Measurements from ENCODE around the gene YDJC. TPM values are rescaled to one million over a fixed set of nuclear protein-coding genes. Genes with fewer than 3 reads are reported as not detected.
A peak's percentile ranks its signal among the peaks of the same experiment; 100 is the strongest.

The YDJC gene
- total and polyA plus RNA-seq, 9 of the 15 experiments (the other 6 are each of a cell fraction or from before 2014, with no cell fraction given), result 13.5 to 871 (median 164) TPM

DNA sequence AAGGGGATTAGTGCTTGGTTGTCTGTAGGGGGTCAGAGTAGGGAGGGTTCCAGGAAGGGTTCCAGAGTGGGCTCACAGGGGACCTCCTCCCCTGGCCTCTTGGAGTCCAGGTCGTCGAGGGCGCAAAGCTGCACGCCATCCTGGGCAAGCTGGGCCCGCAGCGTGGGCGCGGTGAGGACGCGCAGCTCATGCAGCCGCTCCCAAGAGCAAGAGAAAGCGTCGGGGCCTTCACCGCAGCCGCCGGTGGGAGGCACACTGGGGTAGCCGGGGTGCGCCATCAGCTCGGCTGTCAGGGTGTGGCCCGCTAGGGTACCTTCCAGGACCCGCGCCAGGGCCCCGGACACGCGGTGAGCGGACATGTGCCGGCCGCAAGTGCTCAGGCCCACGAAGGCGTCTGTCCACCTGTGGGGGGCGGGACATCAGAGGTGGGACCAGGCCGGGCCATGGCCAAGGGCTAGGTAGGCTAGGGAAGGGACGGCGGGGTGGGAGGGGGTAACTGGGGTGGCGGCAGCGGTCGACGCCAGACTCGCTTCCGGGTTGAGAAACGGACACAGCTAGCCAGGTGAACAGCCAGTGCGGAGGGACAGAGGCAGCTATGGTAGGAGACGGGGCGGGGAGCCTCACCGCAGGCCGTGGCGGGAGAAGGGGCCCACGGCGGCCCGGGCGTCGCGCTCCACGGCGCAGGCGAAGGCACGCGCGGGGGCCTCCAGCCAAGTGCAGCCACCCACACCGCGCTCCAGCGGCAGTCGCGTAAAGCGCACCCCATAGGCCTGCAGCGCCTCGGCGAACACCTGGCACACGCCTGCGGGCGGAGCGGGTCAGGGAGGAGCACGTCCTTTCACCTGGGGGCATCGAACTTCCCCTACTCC lies 1.2 kb downstream of the YDJC start (continued):
- TF ChIP-seq, protein P1, sequence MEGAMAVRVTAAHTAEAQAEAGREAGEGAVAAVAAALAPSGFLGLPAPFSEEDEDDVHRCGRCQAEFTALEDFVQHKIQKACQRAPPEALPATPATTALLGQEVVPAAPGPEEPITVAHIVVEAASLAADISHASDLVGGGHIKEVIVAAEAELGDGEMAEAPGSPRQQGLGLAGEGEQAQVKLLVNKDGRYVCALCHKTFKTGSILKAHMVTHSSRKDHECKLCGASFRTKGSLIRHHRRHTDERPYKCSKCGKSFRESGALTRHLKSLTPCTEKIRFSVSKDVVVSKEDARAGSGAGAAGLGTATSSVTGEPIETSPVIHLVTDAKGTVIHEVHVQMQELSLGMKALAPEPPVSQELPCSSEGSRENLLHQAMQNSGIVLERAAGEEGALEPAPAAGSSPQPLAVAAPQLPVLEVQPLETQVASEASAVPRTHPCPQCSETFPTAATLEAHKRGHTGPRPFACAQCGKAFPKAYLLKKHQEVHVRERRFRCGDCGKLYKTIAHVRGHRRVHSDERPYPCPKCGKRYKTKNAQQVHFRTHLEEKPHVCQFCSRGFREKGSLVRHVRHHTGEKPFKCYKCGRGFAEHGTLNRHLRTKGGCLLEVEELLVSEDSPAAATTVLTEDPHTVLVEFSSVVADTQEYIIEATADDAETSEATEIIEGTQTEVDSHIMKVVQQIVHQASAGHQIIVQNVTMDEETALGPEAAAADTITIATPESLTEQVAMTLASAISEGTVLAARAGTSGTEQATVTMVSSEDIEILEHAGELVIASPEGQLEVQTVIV (CRISPR knock-in tag; IDR thresholded peaks at IDR 0.05; ENCODE audit: borderline replicate concordance), result no peak
- TF ChIP-seq ZNF586 (CRISPR knock-in tag; conservative IDR thresholded peaks at IDR 0.05), result no peak
- no peak for TF ChIP-seq MCM7 (IDR thresholded peaks at IDR 0.05)
- no peak for TF ChIP-seq RAD21 (CRISPR knock-in tag; conservative IDR thresholded peaks at IDR 0.05 in 1 of 2, IDR thresholded peaks at IDR 0.05 in 1 of 2)

DNA sequence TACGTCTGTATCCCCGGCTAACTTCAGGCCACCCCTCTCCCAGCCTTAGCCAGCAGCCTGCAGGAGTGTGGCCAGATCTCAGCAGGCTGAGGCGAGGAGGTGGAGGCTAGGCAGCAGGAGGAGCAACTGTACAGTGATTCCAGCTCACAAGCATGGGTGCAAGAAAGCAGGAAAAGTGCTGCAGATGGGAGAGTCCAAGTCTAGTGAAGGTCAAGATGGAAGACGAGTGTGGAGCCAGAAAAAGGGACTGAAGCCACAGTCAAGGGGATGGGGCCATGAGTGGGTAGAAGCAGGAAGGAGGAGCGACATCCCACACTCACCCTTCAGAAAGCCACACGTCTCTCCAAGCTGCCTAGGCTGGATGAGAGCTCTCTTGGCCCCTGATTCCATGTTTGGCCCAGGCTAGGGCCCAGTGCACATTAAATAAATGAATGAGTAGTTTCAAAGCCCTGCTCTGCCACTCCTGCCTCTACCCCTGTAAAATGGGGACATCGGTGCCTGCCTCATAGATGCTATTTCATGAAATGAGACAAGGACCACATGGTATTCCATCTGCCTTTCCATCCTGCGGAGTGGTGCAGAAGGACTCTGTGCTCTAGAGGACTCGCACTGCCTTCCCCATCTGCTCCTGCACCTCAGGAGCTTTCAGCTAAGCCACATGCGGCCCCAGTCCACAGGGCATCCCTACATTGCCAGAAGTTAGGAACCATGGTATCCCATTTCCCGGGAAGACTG lies 2.9 kb downstream of the YDJC start:
- ATAC-seq (peak; percentile 0; the same call in 2 of the 3 replicates), FAIRE-seq (no peak), DNase-seq (ENCODE audit: extremely low read depth in 1 of 4, low spot score in 3 of 4) (peak in 1 of 4 experiments; percentile 63)
- Histone ChIP-seq H3K36me3 (ENCODE audit: control insufficient read depth, insufficient read depth, low read length) (peaks cover 74% of the 10 kb centered on the region), H3K9me3 (replicated peaks; ENCODE audit: control insufficient read depth, insufficient read depth, low read depth, low read length) (no peaks in the 10 kb centered on the region), H3K4me2 (ENCODE audit: insufficient read depth, low read length) (peak overlapping the region; percentile 20), H3K9ac (ENCODE audit: insufficient read depth in 1 of 2, low read depth in 2 of 2, low read length in 2 of 2) (peak overlapping the region; percentile 0 to 95; a peak in 2 of 4 replicates), H3K4me1 (replicated peaks in 1 of 2; ENCODE audit: control insufficient read depth in 2 of 2, insufficient read depth in 2 of 2, low read length in 2 of 2) (peaks cover 48 to 74% of the 10 kb centered on the region in 2 experiments), H4K20me1 (replicated peaks; ENCODE audit: control insufficient read depth, insufficient read depth, low read length) (peaks cover 52% of the 10 kb centered on the region), H3K79me2 (ENCODE audit: control insufficient read depth, insufficient read depth, low read length) (peaks cover 80% of the 10 kb centered on the region), H3K27ac (ENCODE audit: extremely low read depth, low read depth, low read length) (peak overlapping the region; percentile 5; the same call in 2 of the 3 replicates), H2AFZ (ENCODE audit: low read depth, low read length) (no peak overlapping the region), H3K9me1 (ENCODE audit: control insufficient read depth, insufficient read depth, low read length) (peaks cover 33% of the 10 kb centered on the region), H3K27me3 (ENCODE audit: control insufficient read depth in 2 of 2, insufficient read depth in 2 of 2, low read length in 2 of 2) (no peaks in the 10 kb centered on the region), H3K4me3 (no peak overlapping the region)
- 83% methylated on average over 11 of the region's 11 CpGs for WGBS (ENCODE audit: insufficient coverage, low coverage, missing lambda C conversion rate)
- BruUV-seq (replicated peaks), result no TSS peak
- intact Hi-C loops (cut with micrococcal nuclease) (no loop called here), in situ Hi-C loops (cut with MboI) (loop anchor here (25.0 kb wide), 1 partner anchor 490 kb away; no protein-coding TSS in a partner anchor)
- CTCF ChIA-PET (ENCODE audit: low intra/inter-chr PET ratio), result interaction anchor here (1.3 to 5.9 kb wide), 2 partner anchors 15 to 16 kb away, joined by 6 to 99 read pairs; partner anchors contain the start of gene SDF2L1
- POLR2A ChIA-PET, result interaction anchor here (0.6 to 76.8 kb wide), 14 partner anchors 7 to 1779 kb away, joined by 3 to 4622 read pairs (median 3); partner anchors contain the start of genes CCDC116, PPIL2, SDF2L1 and UBE2L3
- TF ChIP-seq PRPF4 (IDR thresholded peaks at IDR 0.05; ENCODE audit: insufficient read depth, low read depth, low read length, poor library complexity, severe bottlenecking), result no peak
- TF ChIP-seq, protein P2, sequence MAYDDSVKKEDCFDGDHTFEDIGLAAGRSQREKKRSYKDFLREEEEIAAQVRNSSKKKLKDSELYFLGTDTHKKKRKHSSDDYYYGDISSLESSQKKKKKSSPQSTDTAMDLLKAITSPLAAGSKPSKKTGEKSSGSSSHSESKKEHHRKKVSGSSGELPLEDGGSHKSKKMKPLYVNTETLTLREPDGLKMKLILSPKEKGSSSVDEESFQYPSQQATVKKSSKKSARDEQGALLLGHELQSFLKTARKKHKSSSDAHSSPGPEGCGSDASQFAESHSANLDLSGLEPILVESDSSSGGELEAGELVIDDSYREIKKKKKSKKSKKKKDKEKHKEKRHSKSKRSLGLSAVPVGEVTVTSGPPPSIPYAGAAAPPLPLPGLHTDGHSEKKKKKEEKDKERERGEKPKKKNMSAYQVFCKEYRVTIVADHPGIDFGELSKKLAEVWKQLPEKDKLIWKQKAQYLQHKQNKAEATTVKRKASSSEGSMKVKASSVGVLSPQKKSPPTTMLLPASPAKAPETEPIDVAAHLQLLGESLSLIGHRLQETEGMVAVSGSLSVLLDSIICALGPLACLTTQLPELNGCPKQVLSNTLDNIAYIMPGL (CRISPR knock-in tag; IDR thresholded peaks at IDR 0.05), result 0 out of 2 replicates have a peak, but pooled peaks have one; percentile 73
- TF ChIP-seq, protein P3, sequence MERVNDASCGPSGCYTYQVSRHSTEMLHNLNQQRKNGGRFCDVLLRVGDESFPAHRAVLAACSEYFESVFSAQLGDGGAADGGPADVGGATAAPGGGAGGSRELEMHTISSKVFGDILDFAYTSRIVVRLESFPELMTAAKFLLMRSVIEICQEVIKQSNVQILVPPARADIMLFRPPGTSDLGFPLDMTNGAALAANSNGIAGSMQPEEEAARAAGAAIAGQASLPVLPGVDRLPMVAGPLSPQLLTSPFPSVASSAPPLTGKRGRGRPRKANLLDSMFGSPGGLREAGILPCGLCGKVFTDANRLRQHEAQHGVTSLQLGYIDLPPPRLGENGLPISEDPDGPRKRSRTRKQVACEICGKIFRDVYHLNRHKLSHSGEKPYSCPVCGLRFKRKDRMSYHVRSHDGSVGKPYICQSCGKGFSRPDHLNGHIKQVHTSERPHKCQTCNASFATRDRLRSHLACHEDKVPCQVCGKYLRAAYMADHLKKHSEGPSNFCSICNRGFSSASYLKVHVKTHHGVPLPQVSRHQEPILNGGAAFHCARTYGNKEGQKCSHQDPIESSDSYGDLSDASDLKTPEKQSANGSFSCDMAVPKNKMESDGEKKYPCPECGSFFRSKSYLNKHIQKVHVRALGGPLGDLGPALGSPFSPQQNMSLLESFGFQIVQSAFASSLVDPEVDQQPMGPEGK (CRISPR knock-in tag; IDR thresholded peaks at IDR 0.05; ENCODE audit: borderline replicate concordance), result no peak
- peak; percentile 47 for TF ChIP-seq CHD2 (IDR thresholded peaks at IDR 0.05; ENCODE audit: low read depth, low read length)
- no peak for TF ChIP-seq ZNF668 (CRISPR knock-in tag; IDR thresholded peaks at IDR 0.05)
- 0 out of 2 replicates have a peak, but pooled peaks have one; percentile 21 for TF ChIP-seq ZNF384 (IDR thresholded peaks at IDR 0.05; ENCODE audit: low read depth, low read length)

All from K562 (cell line).